Measurements from ENCODE around the gene TEAD1. TPM values are rescaled to one million over a fixed set of nuclear protein-coding genes. Genes with fewer than 3 reads are reported as not detected.

The TEAD1 gene
- total and polyA plus RNA-seq, 10 of the 15 experiments (the other 5 are each of a cell fraction or from before 2014, with no cell fraction given): 0.01 to 0.59 (median 0.04) TPM; not detected in 6

DNA sequence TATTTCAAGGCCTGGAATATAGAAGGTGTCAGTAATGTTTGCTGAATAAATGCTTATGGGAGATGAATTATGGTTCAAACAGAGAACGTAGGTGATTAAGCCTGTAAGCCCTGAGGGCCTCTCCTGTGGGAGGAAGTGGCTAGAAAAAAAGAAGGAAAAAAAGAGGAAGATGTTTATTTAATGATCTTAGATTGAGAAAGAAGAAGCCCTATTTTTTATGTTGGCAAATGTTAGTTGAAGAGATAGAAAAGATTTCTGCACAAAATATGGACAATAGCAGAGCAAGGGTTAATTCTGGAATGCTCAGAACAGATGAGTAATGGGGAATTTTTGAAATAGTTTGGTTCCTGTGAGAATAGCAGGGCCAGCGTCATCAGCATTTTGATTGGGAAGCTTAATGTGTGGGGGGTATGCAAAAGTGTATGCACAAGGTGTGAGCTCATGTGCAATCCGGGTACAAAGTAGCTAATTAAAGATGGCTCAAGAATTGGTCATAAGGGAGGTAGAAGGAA is 95.7 kb downstream of the TEAD1 start:
- Histone ChIP-seq H3K4me1 (ENCODE audit: control insufficient read depth, insufficient read depth, low read length) (no peaks in the 10 kb centered on the region), H3K79me2 (ENCODE audit: control insufficient read depth, insufficient read depth, low read length) (no peaks in the 10 kb centered on the region), H3K27me3 (replicated peaks in 1 of 2; ENCODE audit: control insufficient read depth in 2 of 2, insufficient read depth in 2 of 2, low read length in 1 of 2) (no peaks in the 10 kb centered on the region), H3K4me2 (ENCODE audit: control insufficient read depth, insufficient read depth) (no peak overlapping the region), H4K20me1 (ENCODE audit: control insufficient read depth, insufficient read depth) (no peaks in the 10 kb centered on the region), H3K9me3 (replicated peaks; ENCODE audit: control insufficient read depth, insufficient read depth, low read length) (no peaks in the 10 kb centered on the region), H3K4me3 (no peak overlapping the region), H2AFZ (ENCODE audit: control insufficient read depth, low read depth, low read length) (no peak overlapping the region), H3K36me3 (ENCODE audit: control insufficient read depth in 2 of 2, insufficient read depth in 2 of 2, low read length in 1 of 2) (no peaks in the 10 kb centered on the region), H3K9ac (ENCODE audit: control insufficient read depth, insufficient read depth, low read length) (no peak overlapping the region), H3K27ac (ENCODE audit: control insufficient read depth, insufficient read depth) (no peak overlapping the region)
- WGBS (ENCODE audit: insufficient coverage, insufficient replicate concordance, low lambda C conversion rate, missing lambda C conversion rate): 0% methylated on average over 3 of the region's 3 CpGs
- BruUV-seq (replicated peaks): no TSS peak
- in situ Hi-C loops (cut with MboI) (no loop called here), intact Hi-C loops (cut with micrococcal nuclease; ENCODE audit: unreplicated experiment) (no loop called here)
- FAIRE-seq (no peak), DNase-seq (ENCODE audit: low read depth, low spot score) (no peak), ATAC-seq (no peak)
- ChIA-PET POLR2A (no interaction called here), CTCF (interaction anchor here (0.7 kb wide), 1 partner anchor 27 kb away, joined by 3 read pairs; no protein-coding TSS in a partner anchor), SMC1A (ENCODE audit: uncharacterized antibody, unreplicated experiment) (interaction anchor here (0.8 kb wide), 1 partner anchor 12 kb away, joined by 4 read pairs; no protein-coding TSS in a partner anchor), RAD21 (ENCODE audit: unreplicated experiment) (no interaction called here)
- TF ChIP-seq CREM (IDR thresholded peaks at IDR 0.05; ENCODE audit: low read depth): no peak
- TF ChIP-seq, protein P1, sequence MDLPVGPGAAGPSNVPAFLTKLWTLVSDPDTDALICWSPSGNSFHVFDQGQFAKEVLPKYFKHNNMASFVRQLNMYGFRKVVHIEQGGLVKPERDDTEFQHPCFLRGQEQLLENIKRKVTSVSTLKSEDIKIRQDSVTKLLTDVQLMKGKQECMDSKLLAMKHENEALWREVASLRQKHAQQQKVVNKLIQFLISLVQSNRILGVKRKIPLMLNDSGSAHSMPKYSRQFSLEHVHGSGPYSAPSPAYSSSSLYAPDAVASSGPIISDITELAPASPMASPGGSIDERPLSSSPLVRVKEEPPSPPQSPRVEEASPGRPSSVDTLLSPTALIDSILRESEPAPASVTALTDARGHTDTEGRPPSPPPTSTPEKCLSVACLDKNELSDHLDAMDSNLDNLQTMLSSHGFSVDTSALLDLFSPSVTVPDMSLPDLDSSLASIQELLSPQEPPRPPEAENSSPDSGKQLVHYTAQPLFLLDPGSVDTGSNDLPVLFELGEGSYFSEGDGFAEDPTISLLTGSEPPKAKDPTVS (IDR thresholded peaks at IDR 0.05; ENCODE audit: low read depth, low read length): no peak
- TF ChIP-seq IKZF2 (IDR thresholded peaks at IDR 0.05): no peak
- no peak for TF ChIP-seq SP1 (IDR thresholded peaks at IDR 0.05; ENCODE audit: low read depth, low read length)
- no peak for TF ChIP-seq GABPA (IDR thresholded peaks at IDR 0.05; ENCODE audit: low read depth)
- no peak for TF ChIP-seq EED (IDR thresholded peaks at IDR 0.05; ENCODE audit: low read depth)
- TF ChIP-seq, protein P2, sequence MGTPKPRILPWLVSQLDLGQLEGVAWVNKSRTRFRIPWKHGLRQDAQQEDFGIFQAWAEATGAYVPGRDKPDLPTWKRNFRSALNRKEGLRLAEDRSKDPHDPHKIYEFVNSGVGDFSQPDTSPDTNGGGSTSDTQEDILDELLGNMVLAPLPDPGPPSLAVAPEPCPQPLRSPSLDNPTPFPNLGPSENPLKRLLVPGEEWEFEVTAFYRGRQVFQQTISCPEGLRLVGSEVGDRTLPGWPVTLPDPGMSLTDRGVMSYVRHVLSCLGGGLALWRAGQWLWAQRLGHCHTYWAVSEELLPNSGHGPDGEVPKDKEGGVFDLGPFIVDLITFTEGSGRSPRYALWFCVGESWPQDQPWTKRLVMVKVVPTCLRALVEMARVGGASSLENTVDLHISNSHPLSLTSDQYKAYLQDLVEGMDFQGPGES (IDR thresholded peaks at IDR 0.05): no peak
- TF ChIP-seq, protein P3, sequence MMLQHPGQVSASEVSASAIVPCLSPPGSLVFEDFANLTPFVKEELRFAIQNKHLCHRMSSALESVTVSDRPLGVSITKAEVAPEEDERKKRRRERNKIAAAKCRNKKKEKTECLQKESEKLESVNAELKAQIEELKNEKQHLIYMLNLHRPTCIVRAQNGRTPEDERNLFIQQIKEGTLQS (IDR thresholded peaks at IDR 0.05; ENCODE audit: borderline replicate concordance, extremely low read depth, low read depth, low read length): no peak
- TF ChIP-seq ZSCAN29 (IDR thresholded peaks at IDR 0.05): no peak
- TF ChIP-seq BACH1 (IDR thresholded peaks at IDR 0.05; ENCODE audit: borderline replicate concordance): no peak
- no peak for TF ChIP-seq EGR1 (IDR thresholded peaks at IDR 0.05; ENCODE audit: borderline replicate concordance in 1 of 2, low read depth in 2 of 2, low read length in 2 of 2)
- no peak for TF ChIP-seq CEBPB (IDR thresholded peaks at IDR 0.05; ENCODE audit: borderline replicate concordance in 1 of 2, low read depth in 2 of 2, low read length in 2 of 2)
- TF ChIP-seq, protein P4, sequence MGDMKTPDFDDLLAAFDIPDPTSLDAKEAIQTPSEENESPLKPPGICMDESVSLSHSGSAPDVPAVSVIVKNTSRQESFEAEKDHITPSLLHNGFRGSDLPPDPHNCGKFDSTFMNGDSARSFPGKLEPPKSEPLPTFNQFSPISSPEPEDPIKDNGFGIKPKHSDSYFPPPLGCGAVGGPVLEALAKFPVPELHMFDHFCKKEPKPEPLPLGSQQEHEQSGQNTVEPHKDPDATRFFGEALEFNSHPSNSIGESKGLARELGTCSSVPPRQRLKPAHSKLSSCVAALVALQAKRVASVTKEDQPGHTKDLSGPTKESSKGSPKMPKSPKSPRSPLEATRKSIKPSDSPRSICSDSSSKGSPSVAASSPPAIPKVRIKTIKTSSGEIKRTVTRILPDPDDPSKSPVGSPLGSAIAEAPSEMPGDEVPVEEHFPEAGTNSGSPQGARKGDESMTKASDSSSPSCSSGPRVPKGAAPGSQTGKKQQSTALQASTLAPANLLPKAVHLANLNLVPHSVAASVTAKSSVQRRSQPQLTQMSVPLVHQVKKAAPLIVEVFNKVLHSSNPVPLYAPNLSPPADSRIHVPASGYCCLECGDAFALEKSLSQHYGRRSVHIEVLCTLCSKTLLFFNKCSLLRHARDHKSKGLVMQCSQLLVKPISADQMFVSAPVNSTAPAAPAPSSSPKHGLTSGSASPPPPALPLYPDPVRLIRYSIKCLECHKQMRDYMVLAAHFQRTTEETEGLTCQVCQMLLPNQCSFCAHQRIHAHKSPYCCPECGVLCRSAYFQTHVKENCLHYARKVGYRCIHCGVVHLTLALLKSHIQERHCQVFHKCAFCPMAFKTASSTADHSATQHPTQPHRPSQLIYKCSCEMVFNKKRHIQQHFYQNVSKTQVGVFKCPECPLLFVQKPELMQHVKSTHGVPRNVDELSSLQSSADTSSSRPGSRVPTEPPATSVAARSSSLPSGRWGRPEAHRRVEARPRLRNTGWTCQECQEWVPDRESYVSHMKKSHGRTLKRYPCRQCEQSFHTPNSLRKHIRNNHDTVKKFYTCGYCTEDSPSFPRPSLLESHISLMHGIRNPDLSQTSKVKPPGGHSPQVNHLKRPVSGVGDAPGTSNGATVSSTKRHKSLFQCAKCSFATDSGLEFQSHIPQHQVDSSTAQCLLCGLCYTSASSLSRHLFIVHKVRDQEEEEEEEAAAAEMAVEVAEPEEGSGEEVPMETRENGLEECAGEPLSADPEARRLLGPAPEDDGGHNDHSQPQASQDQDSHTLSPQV (IDR thresholded peaks at IDR 0.05): no peak
- no peak for TF ChIP-seq STAT1 (conservative IDR thresholded peaks at IDR 0.05)
- no peak for TF ChIP-seq FOXM1 (IDR thresholded peaks at IDR 0.05; ENCODE audit: low read depth, low read length)
- TF ChIP-seq, protein P5, sequence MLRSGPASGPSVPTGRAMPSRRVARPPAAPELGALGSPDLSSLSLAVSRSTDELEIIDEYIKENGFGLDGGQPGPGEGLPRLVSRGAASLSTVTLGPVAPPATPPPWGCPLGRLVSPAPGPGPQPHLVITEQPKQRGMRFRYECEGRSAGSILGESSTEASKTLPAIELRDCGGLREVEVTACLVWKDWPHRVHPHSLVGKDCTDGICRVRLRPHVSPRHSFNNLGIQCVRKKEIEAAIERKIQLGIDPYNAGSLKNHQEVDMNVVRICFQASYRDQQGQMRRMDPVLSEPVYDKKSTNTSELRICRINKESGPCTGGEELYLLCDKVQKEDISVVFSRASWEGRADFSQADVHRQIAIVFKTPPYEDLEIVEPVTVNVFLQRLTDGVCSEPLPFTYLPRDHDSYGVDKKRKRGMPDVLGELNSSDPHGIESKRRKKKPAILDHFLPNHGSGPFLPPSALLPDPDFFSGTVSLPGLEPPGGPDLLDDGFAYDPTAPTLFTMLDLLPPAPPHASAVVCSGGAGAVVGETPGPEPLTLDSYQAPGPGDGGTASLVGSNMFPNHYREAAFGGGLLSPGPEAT (IDR thresholded peaks at IDR 0.05; ENCODE audit: low read depth): no peak
